ENCODE data around the gene NBPF6.
"Not testable (repeated sequence)": the region's sequence is repeated elsewhere in the genome, so short reads cannot be mapped to it uniquely, and the experiment has no call there.

DNA sequence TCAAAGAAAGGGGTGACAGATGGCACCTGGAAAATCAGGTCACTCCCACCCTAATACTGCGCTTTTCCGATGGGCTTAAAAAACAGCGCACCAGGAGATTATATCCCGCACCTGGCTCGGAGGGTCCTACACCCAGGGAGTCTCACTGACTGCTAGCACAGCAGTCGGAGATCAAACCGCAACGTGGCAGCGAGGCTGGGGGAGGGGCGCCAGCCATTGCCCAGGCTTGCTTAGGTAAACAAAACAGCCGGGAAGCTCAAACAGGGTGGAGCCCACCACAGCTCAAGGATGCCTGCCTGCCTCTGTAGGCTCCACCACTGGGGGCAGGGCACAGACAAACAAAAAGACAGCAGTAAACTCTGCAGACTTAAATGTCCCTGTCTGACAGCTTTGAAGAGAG lies 36.6 kb downstream of the NBPF6 start:
- TF ChIP-seq, protein P1, sequence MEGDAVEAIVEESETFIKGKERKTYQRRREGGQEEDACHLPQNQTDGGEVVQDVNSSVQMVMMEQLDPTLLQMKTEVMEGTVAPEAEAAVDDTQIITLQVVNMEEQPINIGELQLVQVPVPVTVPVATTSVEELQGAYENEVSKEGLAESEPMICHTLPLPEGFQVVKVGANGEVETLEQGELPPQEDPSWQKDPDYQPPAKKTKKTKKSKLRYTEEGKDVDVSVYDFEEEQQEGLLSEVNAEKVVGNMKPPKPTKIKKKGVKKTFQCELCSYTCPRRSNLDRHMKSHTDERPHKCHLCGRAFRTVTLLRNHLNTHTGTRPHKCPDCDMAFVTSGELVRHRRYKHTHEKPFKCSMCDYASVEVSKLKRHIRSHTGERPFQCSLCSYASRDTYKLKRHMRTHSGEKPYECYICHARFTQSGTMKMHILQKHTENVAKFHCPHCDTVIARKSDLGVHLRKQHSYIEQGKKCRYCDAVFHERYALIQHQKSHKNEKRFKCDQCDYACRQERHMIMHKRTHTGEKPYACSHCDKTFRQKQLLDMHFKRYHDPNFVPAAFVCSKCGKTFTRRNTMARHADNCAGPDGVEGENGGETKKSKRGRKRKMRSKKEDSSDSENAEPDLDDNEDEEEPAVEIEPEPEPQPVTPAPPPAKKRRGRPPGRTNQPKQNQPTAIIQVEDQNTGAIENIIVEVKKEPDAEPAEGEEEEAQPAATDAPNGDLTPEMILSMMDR (IDR thresholded peaks at IDR 0.05): not testable (repeated sequence)
- TF ChIP-seq EZH2 (IDR thresholded peaks at IDR 0.05; ENCODE audit: borderline replicate concordance, insufficient read depth, low read depth, low read length, poor library complexity, severe bottlenecking): not testable (repeated sequence)
